HG03066 (cell line): ENCODE measurements around the gene SNX11.
"Not testable (repeated sequence)": the region's sequence is repeated elsewhere in the genome, so short reads cannot be mapped to it uniquely, and the experiment has no call there.

Source experiments
- ATAC-seq: cut with Tn5 transposase; IDR thresholded peaks from one replicate; pipeline ENCODE4 v1.9.1; 2021; ENCODE audit warnings: low read depth; ENCODE audit not compliant: unreplicated experiment

Gene SNX11

GRCh38 chr17:48107137-48108055 lies at the start of gene SNX11:
TSS of gene SNX11 (plus strand) at chr17:48107766. CDS start at chr17:48112044, 4,278 bp downstream.
- ATAC-seq = peak; percentile 82

- ATAC-seq = no peak
These were observed 49.0 kb upstream of the SNX11 start for GRCh38 chr17:48058393-48059124.

GRCh38 chr17:48059125-48059668 lies 48.4 kb upstream of the SNX11 start:
- no peak for ATAC-seq

- ATAC-seq = no peak
These were observed 47.3 kb upstream of the SNX11 start for GRCh38 chr17:48060249-48060648.

GRCh38 chr17:48062273-48062672 lies 45.3 kb upstream of the SNX11 start:
- ATAC-seq = no peak

GRCh38 chr17:48064638-48065037 lies 42.9 kb upstream of the SNX11 start:
- ATAC-seq = no peak

GRCh38 chr17:48066192-48066591 lies 41.4 kb upstream of the SNX11 start:
- ATAC-seq = no peak

- ATAC-seq = no peak
These were observed 40.9 kb upstream of the SNX11 start for GRCh38 chr17:48066656-48067055.

GRCh38 chr17:48067245-48067644 lies 40.3 kb upstream of the SNX11 start:
- ATAC-seq = no peak

GRCh38 chr17:48067808-48068207 lies 39.8 kb upstream of the SNX11 start:
- ATAC-seq = not testable (repeated sequence)

- no peak for ATAC-seq
These were observed 39.0 kb upstream of the SNX11 start for GRCh38 chr17:48068491-48068961.

GRCh38 chr17:48070195-48070594 lies 37.4 kb upstream of the SNX11 start:
- no peak for ATAC-seq

GRCh38 chr17:48071654-48072053 lies 35.9 kb upstream of the SNX11 start:
- ATAC-seq = no peak

- ATAC-seq = not testable (repeated sequence)
These were observed 34.8 kb upstream of the SNX11 start for GRCh38 chr17:48072811-48073210.

- ATAC-seq = not testable (repeated sequence)
These were observed 33.9 kb upstream of the SNX11 start for GRCh38 chr17:48073566-48074094.

- ATAC-seq = no peak
These were observed 33.1 kb upstream of the SNX11 start for GRCh38 chr17:48074322-48075081.

GRCh38 chr17:48077152-48077551 lies 30.4 kb upstream of the SNX11 start:
- not testable (repeated sequence) for ATAC-seq

- no peak for ATAC-seq
These were observed 25.7 kb upstream of the SNX11 start for GRCh38 chr17:48081858-48082257.

- no peak for ATAC-seq
These were observed 22.6 kb upstream of the SNX11 start for GRCh38 chr17:48084932-48085331.
